ENCODE data around the gene SFTA2. TPM values are rescaled to one million over a fixed set of nuclear protein-coding genes. Genes with fewer than 3 reads are reported as not detected.

The SFTA2 gene
- total RNA-seq, 1 experiment from 2014 or later = not detected

DNA sequence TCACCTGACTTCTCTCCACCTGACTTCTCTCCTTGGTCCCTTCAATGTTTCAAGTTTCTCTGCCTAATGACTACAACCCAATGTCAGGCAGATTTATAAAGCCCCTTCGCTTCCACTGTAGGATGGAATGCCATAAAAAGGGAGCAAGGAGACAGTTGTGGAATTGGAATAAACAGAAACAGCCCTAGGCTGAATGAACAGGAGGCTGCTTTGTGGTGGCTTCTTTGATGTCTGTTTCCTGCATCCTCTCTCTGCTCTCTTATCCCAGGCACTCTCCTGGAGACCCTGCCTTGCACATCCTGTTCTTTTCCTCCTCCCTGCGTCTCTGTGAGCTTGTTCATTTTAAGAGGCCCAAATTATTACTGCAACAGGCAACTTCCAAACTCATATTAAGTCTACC is 25.7 kb upstream of the SFTA2 start:
- intact Hi-C loops (cut with micrococcal nuclease) = no loop called here
- Mint-ChIP-seq H3K9me3 (ENCODE audit: unreplicated experiment) (no peaks in the 10 kb centered on the region), H3K36me3 (ENCODE audit: insufficient read depth, unreplicated experiment) (peaks cover 4% of the 10 kb centered on the region), H3K27me3 (ENCODE audit: insufficient read depth, unreplicated experiment) (no peaks in the 10 kb centered on the region), H3K27ac (ENCODE audit: low read depth, unreplicated experiment) (no peak overlapping the region), H3K4me3 (ENCODE audit: unreplicated experiment) (no peak overlapping the region), H3K4me1 (ENCODE audit: insufficient read depth, unreplicated experiment) (peaks cover 8% of the 10 kb centered on the region)
- CTCF ChIA-PET = interaction anchor here (0.6 kb wide), 1 partner anchor 124 kb away, joined by 3 read pairs; no protein-coding TSS in a partner anchor
- TF ChIP-seq, protein P1, sequence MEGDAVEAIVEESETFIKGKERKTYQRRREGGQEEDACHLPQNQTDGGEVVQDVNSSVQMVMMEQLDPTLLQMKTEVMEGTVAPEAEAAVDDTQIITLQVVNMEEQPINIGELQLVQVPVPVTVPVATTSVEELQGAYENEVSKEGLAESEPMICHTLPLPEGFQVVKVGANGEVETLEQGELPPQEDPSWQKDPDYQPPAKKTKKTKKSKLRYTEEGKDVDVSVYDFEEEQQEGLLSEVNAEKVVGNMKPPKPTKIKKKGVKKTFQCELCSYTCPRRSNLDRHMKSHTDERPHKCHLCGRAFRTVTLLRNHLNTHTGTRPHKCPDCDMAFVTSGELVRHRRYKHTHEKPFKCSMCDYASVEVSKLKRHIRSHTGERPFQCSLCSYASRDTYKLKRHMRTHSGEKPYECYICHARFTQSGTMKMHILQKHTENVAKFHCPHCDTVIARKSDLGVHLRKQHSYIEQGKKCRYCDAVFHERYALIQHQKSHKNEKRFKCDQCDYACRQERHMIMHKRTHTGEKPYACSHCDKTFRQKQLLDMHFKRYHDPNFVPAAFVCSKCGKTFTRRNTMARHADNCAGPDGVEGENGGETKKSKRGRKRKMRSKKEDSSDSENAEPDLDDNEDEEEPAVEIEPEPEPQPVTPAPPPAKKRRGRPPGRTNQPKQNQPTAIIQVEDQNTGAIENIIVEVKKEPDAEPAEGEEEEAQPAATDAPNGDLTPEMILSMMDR (IDR thresholded peaks at IDR 0.05; ENCODE audit: unreplicated experiment) = no peak
- no TSS peak for BruUV-seq (replicated peaks)
- POLR2A ChIA-PET = no interaction called here
- no peak for DNase-seq (ENCODE audit: unreplicated experiment)

DNA sequence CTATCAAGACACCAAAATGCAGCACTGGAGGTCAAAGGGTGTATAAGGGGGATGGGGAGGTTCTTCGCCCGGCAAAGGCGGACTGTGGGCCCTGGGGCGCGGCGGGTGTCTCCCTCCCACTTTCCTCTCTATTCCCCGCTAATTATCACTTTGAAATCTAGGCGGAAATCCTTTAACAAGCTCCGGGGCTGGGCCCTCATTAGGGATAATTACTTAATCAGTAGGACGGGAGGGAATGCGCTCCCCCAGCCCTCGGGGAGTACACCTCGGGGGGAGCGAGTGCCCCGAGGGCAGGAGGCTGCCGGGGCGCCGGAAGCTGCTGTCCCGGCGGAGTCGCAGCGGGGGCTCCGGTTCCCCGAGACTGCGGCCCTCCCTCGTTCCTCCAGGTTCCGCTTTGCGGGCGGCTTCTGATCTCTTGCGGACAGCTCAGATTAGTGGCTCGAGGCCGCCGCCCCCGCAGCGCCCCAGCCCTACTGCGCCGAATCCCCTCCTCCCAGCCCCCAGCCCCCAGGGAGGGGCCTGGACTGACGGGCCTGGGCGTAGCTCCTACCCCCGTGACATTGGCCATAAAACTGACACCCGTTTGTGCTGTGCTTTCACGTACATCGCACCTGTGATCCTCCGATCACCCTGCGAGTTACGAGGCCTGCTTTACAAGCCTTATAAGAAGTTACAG is 23.5 kb upstream of the SFTA2 start:
- H3K4me1 Mint-ChIP-seq (ENCODE audit: insufficient read depth, unreplicated experiment) = no peaks in the 10 kb centered on the region
- no peak overlapping the region for H3K27ac Mint-ChIP-seq (ENCODE audit: low read depth, unreplicated experiment)
- intact Hi-C loops (cut with micrococcal nuclease) = no loop called here
- H3K36me3 Mint-ChIP-seq (ENCODE audit: insufficient read depth, unreplicated experiment) = no peaks in the 10 kb centered on the region
- TF ChIP-seq, protein P1 (IDR thresholded peaks at IDR 0.05; ENCODE audit: unreplicated experiment) = no peak
- H3K27me3 Mint-ChIP-seq (ENCODE audit: insufficient read depth, unreplicated experiment) = no peaks in the 10 kb centered on the region
- no peaks in the 10 kb centered on the region for H3K9me3 Mint-ChIP-seq (ENCODE audit: unreplicated experiment)
- no peak for DNase-seq (ENCODE audit: unreplicated experiment)
- ChIA-PET POLR2A (interaction anchor here (1.4 kb wide), 1 partner anchor 11 kb away, joined by 4 read pairs; no protein-coding TSS in a partner anchor), CTCF (interaction anchor here (0.6 to 0.8 kb wide), 2 partner anchors 40 to 115 kb away, joined by 3 read pairs; no protein-coding TSS in a partner anchor)
- H3K4me3 Mint-ChIP-seq (ENCODE audit: unreplicated experiment) = no peak overlapping the region
- BruUV-seq (replicated peaks) = no TSS peak

DNA sequence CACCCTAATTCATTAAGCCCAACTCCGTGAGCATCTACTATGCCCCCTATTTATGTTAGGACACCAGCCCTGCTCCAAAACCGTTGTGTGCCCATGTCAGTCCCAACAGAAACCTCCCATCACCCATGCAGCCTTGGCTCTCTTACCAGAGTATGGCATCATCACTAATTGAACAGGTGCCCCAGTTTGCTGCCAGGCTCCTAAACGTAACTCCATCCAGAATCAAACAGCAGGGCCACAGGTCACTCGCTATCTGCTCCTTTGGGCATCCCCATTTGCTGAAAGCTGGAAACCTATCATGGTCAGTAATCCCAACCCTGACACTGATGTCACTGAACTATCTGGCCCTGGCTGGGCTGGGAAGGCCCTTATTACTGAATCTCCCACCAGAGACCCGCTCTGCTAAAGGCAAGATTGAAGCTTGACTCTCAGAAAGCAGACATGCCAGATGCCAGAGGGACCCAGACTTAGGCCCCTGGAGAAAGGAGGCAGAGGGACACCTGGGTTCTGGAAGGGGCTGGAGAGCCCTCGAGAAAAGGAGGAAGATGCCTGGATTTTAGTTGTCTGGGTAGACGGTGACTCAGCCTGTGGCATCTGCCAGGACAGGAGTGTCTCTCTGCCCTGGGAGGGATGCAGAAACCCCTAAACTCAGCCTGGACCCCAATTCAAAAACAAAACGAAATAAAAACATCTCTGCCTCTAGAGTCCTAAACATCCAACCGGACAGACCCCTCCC is 22.8 kb upstream of the SFTA2 start:
- no peak overlapping the region for H3K27ac Mint-ChIP-seq (ENCODE audit: low read depth, unreplicated experiment)
- no peaks in the 10 kb centered on the region for H3K4me1 Mint-ChIP-seq (ENCODE audit: insufficient read depth, unreplicated experiment)
- DNase-seq (ENCODE audit: unreplicated experiment) = no peak
- H3K9me3 Mint-ChIP-seq (ENCODE audit: unreplicated experiment) = peaks cover 3% of the 10 kb centered on the region
- H3K27me3 Mint-ChIP-seq (ENCODE audit: insufficient read depth, unreplicated experiment) = no peaks in the 10 kb centered on the region
- intact Hi-C loops (cut with micrococcal nuclease) = no loop called here
- TF ChIP-seq, protein P1 (IDR thresholded peaks at IDR 0.05; ENCODE audit: unreplicated experiment) = no peak
- ChIA-PET CTCF (no interaction called here), POLR2A (no interaction called here)
- H3K36me3 Mint-ChIP-seq (ENCODE audit: insufficient read depth, unreplicated experiment) = no peaks in the 10 kb centered on the region
- H3K4me3 Mint-ChIP-seq (ENCODE audit: unreplicated experiment) = no peak overlapping the region
- BruUV-seq (replicated peaks) = no TSS peak

DNA sequence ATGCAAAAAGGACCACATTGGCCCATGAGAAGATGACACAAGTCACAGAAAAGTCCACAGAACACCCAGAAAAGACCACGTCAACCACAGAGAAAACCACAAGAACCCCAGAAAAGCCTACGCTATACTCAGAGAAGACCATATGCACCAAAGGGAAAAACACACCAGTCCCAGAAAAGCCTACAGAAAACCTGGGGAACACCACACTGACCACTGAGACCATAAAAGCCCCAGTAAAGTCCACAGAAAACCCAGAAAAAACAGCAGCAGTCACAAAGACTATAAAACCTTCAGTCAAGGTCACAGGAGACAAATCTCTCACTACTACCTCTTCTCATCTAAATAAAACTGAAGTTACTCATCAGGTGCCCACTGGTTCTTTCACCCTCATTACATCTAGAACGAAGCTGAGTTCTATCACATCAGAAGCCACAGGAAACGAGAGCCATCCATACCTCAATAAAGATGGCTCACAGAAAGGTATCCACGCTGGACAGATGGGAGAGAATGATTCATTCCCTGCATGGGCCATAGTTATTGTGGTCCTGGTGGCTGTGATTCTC is 20.0 kb upstream of the SFTA2 start:
- no peaks in the 10 kb centered on the region for H3K36me3 Mint-ChIP-seq (ENCODE audit: insufficient read depth, unreplicated experiment)
- no peak overlapping the region for H3K4me3 Mint-ChIP-seq (ENCODE audit: unreplicated experiment)
- H3K27me3 Mint-ChIP-seq (ENCODE audit: insufficient read depth, unreplicated experiment) = no peaks in the 10 kb centered on the region
- CTCF ChIA-PET = interaction anchor here (1.1 kb wide), 1 partner anchor 37 kb away, joined by 3 read pairs; no protein-coding TSS in a partner anchor
- TF ChIP-seq, protein P1 (IDR thresholded peaks at IDR 0.05; ENCODE audit: unreplicated experiment) = no peak
- POLR2A ChIA-PET = no interaction called here
- intact Hi-C loops (cut with micrococcal nuclease) = no loop called here
- DNase-seq (ENCODE audit: unreplicated experiment) = no peak
- H3K27ac Mint-ChIP-seq (ENCODE audit: low read depth, unreplicated experiment) = no peak overlapping the region
- BruUV-seq (replicated peaks) = no TSS peak
- H3K4me1 Mint-ChIP-seq (ENCODE audit: insufficient read depth, unreplicated experiment) = no peaks in the 10 kb centered on the region
- H3K9me3 Mint-ChIP-seq (ENCODE audit: unreplicated experiment) = peaks cover 7% of the 10 kb centered on the region

Data from MCF 10A (cell line).